Fibroblast of skin of left biceps (primary cell): ENCODE results near the gene DIAPH3.

Experiments
- DNase-seq, 2 experiments: peaks; one replicate each; pipeline ENCODE4 v3.0.0-alpha.2; 2013; ENCODE audit warnings: low read depth in 2 of 2

The DIAPH3 gene

DNA sequence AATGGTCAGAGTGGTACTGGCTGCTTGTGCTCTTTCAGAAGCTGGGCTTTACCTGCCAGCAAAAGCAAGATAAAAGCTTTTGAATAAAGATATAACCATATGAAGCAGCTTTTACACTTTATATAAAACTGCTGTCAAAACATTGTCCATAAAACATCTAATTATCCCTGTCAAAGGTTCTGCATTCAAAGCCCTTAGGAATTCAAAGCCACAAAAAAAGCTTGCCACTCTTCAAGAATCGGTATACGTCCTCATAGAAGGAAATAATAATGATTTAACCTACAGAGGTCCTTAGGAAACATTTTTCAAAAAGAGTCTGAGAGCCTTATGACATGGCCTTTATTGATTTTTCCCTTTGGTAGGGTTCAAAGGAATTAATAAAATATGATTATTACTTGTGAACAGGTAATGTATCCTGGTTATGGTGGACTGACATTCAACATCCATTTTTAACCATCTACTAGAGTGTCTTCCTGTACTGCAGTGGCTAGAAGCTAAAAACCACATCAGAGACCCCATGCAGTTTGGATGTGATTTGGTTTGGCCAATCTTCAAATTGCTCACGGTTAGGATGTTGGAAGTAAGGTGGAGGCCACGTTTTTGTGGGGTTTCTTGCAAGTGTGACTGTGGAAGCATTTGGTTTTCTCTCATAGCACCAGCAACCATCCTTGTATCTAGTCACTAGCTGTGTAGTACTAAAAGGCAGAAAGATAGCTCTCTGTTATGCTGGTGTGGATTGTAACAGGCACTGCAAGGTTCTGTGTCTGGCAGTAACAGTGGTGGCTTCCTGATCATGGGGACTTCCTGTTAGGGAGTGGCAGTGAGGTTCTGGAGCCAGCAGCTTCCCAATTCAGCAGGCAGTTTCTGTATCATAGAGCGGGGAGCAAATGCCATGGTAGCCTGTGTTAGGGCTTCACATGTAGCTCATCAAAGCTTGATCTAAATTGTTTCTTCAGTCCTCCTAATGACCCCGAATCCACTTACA lies 441.5 kb downstream of the DIAPH3 start:
- no peak for DNase-seq

DNA sequence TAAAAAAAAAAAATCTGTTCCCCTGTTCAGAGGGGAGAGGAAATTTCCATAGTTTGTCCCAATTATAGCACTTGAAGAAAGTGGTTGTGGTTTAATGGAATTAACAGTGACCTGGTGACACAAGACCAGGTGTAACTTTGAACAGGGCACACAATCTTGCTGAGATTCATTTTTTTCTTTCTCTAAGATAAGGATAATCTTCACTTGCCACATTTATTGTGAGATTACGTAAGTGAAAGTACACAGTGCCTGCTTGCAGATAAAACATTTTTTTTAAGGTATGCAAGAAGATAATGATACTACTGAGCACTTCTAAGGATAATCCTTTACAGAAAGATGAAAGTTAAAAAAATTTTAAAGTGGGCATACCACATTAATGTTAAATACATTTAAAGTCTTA lies 448.1 kb downstream of the DIAPH3 start:
- DNase-seq = no peak

GRCh38 chr13:59710996-59711701 lies 452.6 kb downstream of the DIAPH3 start:
- DNase-seq = no peak

GRCh38 chr13:59710416-59710815 lies 453.3 kb downstream of the DIAPH3 start:
- DNase-seq = no peak

DNA sequence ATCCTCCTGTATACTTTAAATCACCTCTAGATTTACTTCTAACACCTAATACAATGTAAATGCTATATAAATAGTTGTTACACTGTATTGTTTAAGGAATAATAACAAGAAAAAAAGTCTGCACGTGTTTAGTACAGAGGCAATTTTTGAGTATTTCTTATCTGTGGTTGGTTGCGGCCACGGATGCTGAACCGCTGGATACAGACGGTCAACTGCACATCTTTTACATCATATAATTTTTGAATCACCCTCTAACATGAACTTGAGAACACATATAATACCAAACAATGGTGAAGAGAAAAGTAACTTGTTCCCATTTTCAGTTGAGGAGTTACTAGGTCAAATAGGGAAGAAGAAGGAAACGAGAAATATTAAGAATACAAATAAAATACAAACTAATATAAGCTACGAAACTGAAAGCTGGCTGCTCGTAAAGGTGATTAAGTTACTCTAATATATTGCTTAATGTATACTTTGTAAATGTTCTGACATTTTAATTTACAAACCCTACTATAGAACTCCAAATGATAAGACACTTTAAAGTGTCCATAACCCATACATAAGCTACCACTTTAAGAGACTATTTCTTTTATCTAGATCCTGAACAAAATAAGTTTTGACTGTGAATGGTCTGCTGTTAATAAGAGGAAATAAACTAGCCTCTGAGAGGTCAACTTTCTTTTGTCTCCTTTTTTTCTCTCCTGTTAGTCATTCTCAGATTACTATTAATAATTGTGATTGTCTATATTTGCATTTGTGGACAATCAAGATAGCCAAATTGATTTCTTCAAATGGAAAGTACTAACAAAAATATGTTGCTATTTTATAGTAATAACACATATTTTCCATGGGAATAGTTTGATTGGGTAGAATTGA lies 457.4 kb downstream of the DIAPH3 start:
- DNase-seq = no peak

DNA sequence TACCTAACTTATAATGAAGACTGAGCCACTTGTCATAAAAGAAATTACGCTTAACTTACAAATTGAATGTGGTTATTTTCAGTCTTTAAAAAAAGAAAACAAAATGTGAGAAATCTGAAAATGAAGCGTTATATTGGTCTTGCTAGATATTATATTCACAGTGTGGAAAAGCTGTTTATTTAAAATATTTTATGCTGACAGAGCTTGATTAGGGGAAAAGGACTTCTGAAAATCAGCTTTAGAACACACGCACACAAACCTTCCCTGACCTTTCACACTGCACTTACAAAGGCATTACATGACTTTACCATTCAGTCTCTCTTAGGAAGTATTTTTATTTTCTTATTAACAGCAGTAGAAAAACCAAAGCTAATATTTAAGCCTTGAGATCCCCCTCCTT lies 461.5 kb downstream of the DIAPH3 start:
- DNase-seq = no peak

GRCh38 chr13:59701261-59701660 lies 462.5 kb downstream of the DIAPH3 start:
- DNase-seq = no peak

- peak; percentile 15 to 17 for DNase-seq
These were observed 463.4 kb downstream of the DIAPH3 start for GRCh38 chr13:59700281-59700680.

DNA sequence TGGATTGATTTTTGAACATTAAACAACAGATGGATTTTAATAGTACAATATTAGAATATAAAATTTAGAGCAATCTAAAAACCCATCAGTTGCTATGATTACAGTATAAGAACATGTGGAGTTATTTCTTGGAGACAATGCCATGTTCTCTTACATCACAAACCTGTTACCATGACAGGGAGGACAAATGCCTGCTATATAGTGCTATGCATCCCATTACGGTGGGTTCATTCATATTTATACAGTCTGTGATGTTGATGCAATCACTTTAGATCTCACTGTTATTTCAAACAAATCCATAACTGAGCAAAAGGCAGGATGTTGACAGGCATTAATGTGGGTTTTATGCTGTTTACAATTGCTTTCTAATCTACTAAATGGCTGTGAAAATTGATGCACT lies 467.5 kb downstream of the DIAPH3 start:
- no peak for DNase-seq

DNA sequence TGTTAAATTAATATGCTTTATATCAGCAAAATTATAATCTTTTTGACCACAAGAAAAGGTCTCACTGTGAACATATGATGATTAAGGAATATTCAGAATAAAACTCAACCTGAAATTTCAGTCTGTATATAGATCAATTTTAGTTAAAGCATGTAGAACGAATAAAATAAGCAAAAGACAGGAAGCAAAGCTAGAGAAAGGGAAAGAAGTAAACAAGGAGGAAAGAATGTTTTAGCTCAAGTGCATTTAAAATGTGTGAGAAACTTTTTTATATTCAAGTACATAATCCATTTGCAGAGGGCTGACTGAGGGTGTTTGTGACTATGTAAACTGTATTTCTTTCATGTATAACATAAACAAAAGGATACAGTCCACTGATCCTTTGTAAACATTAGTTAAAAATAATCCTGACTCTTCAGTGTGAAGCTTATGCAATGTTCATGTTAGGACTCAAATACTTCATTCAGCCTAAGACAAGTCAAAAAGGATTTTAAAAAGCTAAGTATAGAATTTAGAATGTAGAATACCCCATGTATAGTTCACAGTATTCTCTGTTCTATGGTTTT lies 472.1 kb downstream of the DIAPH3 start:
- DNase-seq = no peak

- DNase-seq = no peak
These were observed 472.7 kb downstream of the DIAPH3 start for GRCh38 chr13:59690857-59691500.

DNA sequence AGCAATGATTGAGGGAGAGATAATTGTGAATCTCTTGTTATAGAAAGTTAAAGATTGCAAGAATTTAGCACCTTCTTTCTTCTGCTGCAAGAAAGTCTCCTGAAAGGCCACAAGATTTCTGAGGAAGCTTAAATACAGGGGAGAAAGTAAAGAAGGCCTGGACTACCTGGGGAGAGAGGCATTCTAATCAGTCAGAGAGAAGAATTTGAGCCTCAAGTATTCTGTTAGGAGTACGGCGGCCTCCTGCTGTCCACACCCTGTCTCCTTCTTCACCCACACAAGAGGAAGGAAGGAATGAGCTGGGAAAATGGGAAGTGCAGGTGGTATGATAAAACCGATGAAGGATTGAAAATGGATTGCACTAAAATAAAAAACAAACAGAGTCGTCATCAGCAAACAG lies 474.7 kb downstream of the DIAPH3 start:
- DNase-seq = no peak

DNA sequence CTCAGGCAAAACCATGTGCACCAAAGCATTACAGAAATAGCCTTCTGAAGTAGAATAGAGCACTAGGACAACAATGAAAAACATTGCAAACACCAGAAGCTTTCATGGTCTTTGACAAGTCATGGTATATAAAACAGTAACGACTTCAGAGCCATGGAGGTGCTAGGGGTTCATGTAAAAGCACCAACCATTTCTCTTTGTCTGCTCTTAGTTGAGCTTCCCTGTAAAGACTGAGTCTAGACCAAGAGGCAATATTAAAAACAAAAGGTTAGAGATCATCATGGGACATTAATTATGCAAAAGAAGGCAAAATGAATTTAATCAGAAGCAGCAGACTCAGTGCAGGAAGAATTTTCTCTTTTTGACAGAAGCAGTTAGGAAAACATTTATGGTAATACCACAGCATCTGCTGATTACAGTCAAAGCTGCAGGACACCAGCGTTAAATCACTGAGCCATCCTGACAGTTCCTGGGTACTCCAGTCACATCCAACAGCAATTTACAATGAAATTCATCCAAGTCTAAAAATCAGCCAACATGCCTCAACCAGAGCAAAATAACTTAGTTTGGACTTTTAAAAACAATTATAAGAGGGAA lies 476.8 kb downstream of the DIAPH3 start:
- no peak for DNase-seq

DNA sequence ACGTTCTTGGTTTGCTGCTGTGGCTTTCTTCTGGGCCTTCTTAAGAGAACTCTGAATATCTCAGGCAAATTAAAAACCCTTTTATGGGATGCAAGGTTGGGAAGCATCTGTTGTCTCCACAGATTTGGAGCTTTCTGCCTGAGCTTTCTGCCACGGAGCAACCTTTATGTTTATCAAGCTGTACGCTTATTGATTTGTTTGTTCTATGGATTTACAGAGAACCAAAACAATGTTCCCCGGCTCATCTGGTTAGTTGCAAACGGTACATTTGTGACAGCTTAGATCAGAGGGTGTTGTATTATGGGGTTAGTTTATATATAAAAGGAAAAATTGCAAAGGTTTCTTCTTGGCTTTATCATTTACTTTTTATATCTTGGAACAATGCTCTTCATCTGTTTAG lies 479.6 kb downstream of the DIAPH3 start:
- no peak for DNase-seq

DNA sequence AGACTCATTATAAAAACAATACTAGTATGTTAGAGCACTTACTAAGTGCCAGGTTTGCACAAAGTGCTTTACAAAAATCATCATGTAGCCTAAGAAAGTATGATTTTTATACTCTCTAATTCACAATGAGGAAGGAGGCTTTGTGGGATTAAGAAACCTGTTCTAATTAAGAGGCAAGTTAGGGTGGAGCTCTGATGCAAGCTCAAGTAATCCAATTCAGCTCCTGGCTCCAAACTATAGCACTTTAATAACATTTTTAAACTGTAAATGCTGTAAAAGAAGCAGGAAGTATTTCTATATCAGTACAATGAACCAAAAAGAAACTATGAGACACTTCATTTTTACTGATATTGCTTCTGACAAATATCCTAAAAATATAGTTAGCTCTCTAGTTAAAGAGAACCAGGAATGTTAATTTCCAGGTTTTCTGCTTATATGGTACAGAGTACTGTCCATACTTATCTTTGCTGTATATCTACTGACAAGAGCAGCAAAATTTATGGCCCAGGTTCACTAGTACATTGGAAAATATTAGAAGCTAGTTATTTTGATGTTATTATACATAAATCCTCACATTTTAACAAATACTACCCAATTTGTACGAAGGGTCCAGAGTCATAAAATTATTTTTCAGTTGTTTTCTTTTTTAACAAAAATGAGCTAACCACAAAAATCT lies 482.0 kb downstream of the DIAPH3 start:
- no peak for DNase-seq

- DNase-seq = no peak
These were observed 483.2 kb downstream of the DIAPH3 start for GRCh38 chr13:59680429-59681024.

- DNase-seq = no peak
These were observed 484.5 kb downstream of the DIAPH3 start for GRCh38 chr13:59679254-59679653.

DNA sequence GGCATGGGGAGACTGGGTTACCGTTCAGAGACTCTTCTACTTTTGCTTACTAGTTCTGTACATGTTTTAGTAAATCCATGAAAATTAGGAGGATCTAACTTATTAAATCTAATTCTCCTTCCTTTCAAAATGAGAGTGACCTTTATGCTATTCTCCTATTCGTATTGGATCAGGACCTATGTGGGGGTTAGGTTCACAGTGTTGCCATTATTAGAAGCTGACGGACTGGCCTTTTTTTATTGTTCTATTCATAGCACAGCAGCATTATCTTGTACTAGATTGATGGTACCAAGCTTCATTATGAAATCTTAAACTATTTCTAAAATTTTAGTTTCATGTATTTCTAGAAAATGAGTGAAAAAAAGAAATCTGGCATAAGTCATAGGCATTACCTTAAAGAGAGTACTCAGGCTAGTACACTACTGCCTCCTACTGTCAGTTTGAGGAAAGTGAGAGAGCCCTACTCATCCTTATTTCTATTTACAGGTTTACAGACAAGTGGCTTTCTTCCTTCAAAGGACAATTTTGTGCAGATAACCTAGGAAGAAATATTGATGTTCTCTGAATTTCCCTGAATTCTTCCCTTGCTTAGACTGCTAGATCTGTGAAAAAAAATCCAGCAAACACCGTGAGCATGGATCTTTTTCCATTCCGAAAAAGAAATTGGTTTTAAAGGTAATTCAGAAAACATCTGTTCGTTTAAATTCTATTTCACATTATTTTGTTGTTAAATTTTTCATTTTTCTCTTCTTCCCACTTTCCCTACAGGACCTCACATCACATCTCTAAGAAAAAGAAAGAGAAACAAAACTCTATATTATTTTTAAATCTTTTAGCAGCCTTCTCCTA lies 485.5 kb downstream of the DIAPH3 start:
- DNase-seq = no peak

- no peak for DNase-seq
These were observed 486.3 kb downstream of the DIAPH3 start for GRCh38 chr13:59677430-59677829.
